Astrocyte (in vitro differentiated cells and primary cell): Measurements from ENCODE around the gene CNOT3. TPM values are rescaled to one million over a fixed set of nuclear protein-coding genes. Genes with fewer than 3 reads are reported as not detected.
"Not testable (repeated sequence)": the region's sequence is repeated elsewhere in the genome, so short reads cannot be mapped to it uniquely, and the experiment has no call there.

ENCODE experiments used
- DNase-seq: peaks from one replicate; pipeline ENCODE4 v3.0.0-alpha.2; 2010; ENCODE audit warnings: low read depth
- FAIRE-seq: peaks from 2 replicates; lab custom pipeline; 2011; peaks lifted over from hg19 to GRCh38; lab: Jason Lieb, UNC
- H2AFZ ChIP-seq: 2 replicates; pipeline ENCODE4 v1.6.0; 2012; ENCODE audit warnings: low read depth, low read length, inconsistent platforms
- H3K27ac ChIP-seq: 2 replicates; pipeline ENCODE4 v1.5.1; 2011; ENCODE audit warnings: low read depth, low read length, inconsistent platforms
- H3K27me3 ChIP-seq: 2 replicates; pipeline ENCODE4 v1.6.0; 2011; ENCODE audit warnings: low read length, inconsistent platforms; ENCODE audit not compliant: insufficient read depth
- H3K36me3 ChIP-seq: 2 replicates; pipeline ENCODE4 v1.5.1; 2011; ENCODE audit warnings: low read length, inconsistent platforms; ENCODE audit not compliant: insufficient read depth
- H3K4me1 ChIP-seq: 2 replicates; pipeline ENCODE4 v1.5.1; 2011; ENCODE audit warnings: low read length, inconsistent platforms; ENCODE audit not compliant: insufficient read depth
- H3K4me2 ChIP-seq: 2 replicates; pipeline ENCODE4 v1.6.0; 2012; ENCODE audit warnings: low read length, inconsistent platforms
- H3K4me3 ChIP-seq: 2 replicates; pipeline ENCODE4 v1.5.1; 2011; ENCODE audit warnings: low read depth, mild to moderate bottlenecking, low read length, inconsistent platforms; ENCODE audit not compliant: insufficient read depth
- H3K79me2 ChIP-seq: 2 replicates; pipeline ENCODE4 v1.6.0; 2012; ENCODE audit warnings: mild to moderate bottlenecking, low read length, inconsistent platforms; ENCODE audit not compliant: insufficient read depth
- H3K9ac ChIP-seq: 2 replicates; pipeline ENCODE4 v1.6.0; 2012; ENCODE audit warnings: mild to moderate bottlenecking, low read length, inconsistent platforms
- H3K9me3 ChIP-seq: 2 replicates; pipeline ENCODE4 v1.5.1; 2012; ENCODE audit warnings: low read depth, mild to moderate bottlenecking, low read length, inconsistent platforms; ENCODE audit not compliant: insufficient read depth
- H4K20me1 ChIP-seq: 2 replicates; pipeline ENCODE4 v1.6.0; 2012; ENCODE audit warnings: low read length, inconsistent platforms; ENCODE audit not compliant: insufficient read depth
- H3K27ac Mint-ChIP-seq: one replicate; pipeline ENCODE4 v1.8.0; 2021; ENCODE audit warnings: mild to moderate bottlenecking, mixed read lengths; ENCODE audit not compliant: unreplicated experiment
- H3K27me3 Mint-ChIP-seq: one replicate; pipeline ENCODE4 v1.8.0; 2021; ENCODE audit warnings: low read depth, mixed read lengths; ENCODE audit not compliant: unreplicated experiment
- H3K36me3 Mint-ChIP-seq: one replicate; pipeline ENCODE4 v1.8.0; 2021; ENCODE audit warnings: low read depth, mixed read lengths; ENCODE audit not compliant: unreplicated experiment
- H3K4me1 Mint-ChIP-seq: one replicate; pipeline ENCODE4 v1.8.0; 2021; ENCODE audit warnings: low read depth, mixed read lengths; ENCODE audit not compliant: unreplicated experiment
- H3K4me3 Mint-ChIP-seq: one replicate; pipeline ENCODE4 v1.8.0; 2021; ENCODE audit warnings: mild to moderate bottlenecking, moderate library complexity, mixed read lengths; ENCODE audit not compliant: unreplicated experiment
- H3K9me3 Mint-ChIP-seq: one replicate; pipeline ENCODE4 v1.8.0; 2021; ENCODE audit warnings: mild to moderate bottlenecking, mixed read lengths; ENCODE audit not compliant: unreplicated experiment
- CTCF ChIP-seq: IDR thresholded peaks from 2 replicates; pipeline ENCODE4 v1.5.1; 2011; ENCODE audit warnings: low read depth, mild to moderate bottlenecking, inconsistent platforms, low read length, moderate library complexity; ENCODE audit not compliant: insufficient read depth
- EZH2 ChIP-seq: IDR thresholded peaks from 2 replicates; pipeline ENCODE4 v1.6.1; 2012; ENCODE audit warnings: mild to moderate bottlenecking, low read length, inconsistent platforms; ENCODE audit not compliant: insufficient read depth
- total RNA-seq: library from RNA; stranded (reverse); gene quantifications from 2 replicates; pipeline ENCODE4 v1.2.1, GENCODE V29; 2021

CNOT3 gene
- total RNA-seq, 1 donor from 2014 or later: 39.2 TPM

- no peak overlapping the region for H3K4me2 ChIP-seq
- no peak for FAIRE-seq
- H3K27ac ChIP-seq: no peak overlapping the region
- no peak for TF ChIP-seq EZH2
- TF ChIP-seq CTCF: peak; percentile 63
- Mint-ChIP-seq H3K9me3 (peaks cover 7% of the 10 kb centered on the region), H3K27me3 (peaks cover 10% of the 10 kb centered on the region), H3K27ac (no peak overlapping the region), H3K4me1 (peaks cover 2% of the 10 kb centered on the region), H3K4me3 (no peak overlapping the region), H3K36me3 (peaks cover 2% of the 10 kb centered on the region)
- no peak overlapping the region for H3K4me3 ChIP-seq
- H3K4me1 ChIP-seq: peaks cover 5% of the 10 kb centered on the region
- H4K20me1 ChIP-seq: no peaks in the 10 kb centered on the region
- H3K9me3 ChIP-seq: no peaks in the 10 kb centered on the region
- peak; percentile 45 for DNase-seq
- peak overlapping the region; percentile 10 for H2AFZ ChIP-seq
- H3K27me3 ChIP-seq: no peaks in the 10 kb centered on the region
- H3K9ac ChIP-seq: no peak overlapping the region
- H3K79me2 ChIP-seq: no peaks in the 10 kb centered on the region
- H3K36me3 ChIP-seq: no peaks in the 10 kb centered on the region
Observed at GRCh38 chr19:54168174-54168917, 30.8 kb downstream of the CNOT3 start.

GRCh38 chr19:54169149-54169740, 31.7 kb downstream of the CNOT3 start:
- H3K36me3 ChIP-seq: no peaks in the 10 kb centered on the region
- H3K36me3 Mint-ChIP-seq: no peaks in the 10 kb centered on the region
- FAIRE-seq (no peak), DNase-seq (no peak)
- H3K27me3 Mint-ChIP-seq: peaks cover 10% of the 10 kb centered on the region
- no peaks in the 10 kb centered on the region for H3K9me3 ChIP-seq
- H3K9ac ChIP-seq: no peak overlapping the region
- H3K9me3 Mint-ChIP-seq: peaks cover under 1% of the 10 kb centered on the region
- no peak overlapping the region for H3K4me3 ChIP-seq
- H3K4me1 Mint-ChIP-seq: peaks cover 2% of the 10 kb centered on the region
- no peak overlapping the region for H3K4me3 Mint-ChIP-seq
- no peak overlapping the region for H3K27ac Mint-ChIP-seq
- H3K27me3 ChIP-seq: no peaks in the 10 kb centered on the region
- H3K4me1 ChIP-seq: peaks cover 4% of the 10 kb centered on the region
- H2AFZ ChIP-seq: no peak overlapping the region
- H3K4me2 ChIP-seq: no peak overlapping the region
- TF ChIP-seq EZH2 (no peak), CTCF (no peak)
- H4K20me1 ChIP-seq: no peaks in the 10 kb centered on the region
- no peak overlapping the region for H3K27ac ChIP-seq
- no peaks in the 10 kb centered on the region for H3K79me2 ChIP-seq

- not testable (repeated sequence) for H3K27ac Mint-ChIP-seq, H4K20me1 ChIP-seq, H3K9me3 Mint-ChIP-seq, H3K27me3 ChIP-seq, H3K4me1 ChIP-seq, H3K4me3 ChIP-seq, H3K79me2 ChIP-seq, H3K4me1 Mint-ChIP-seq, DNase-seq, H3K4me3 Mint-ChIP-seq, H2AFZ ChIP-seq, H3K36me3 ChIP-seq, H3K27ac ChIP-seq, H3K4me2 ChIP-seq, H3K9me3 ChIP-seq, H3K27me3 Mint-ChIP-seq, FAIRE-seq, H3K9ac ChIP-seq, H3K36me3 Mint-ChIP-seq
Observed at GRCh38 chr19:54171736-54172431, 34.3 kb downstream of the CNOT3 start.
